ENCODE results near the gene AIG1. TPM values are rescaled to one million over a fixed set of nuclear protein-coding genes. Genes with fewer than 3 reads are reported as not detected.

The AIG1 gene
- total RNA-seq, 3 donors from 2014 or later (not counting 1 experiment from before 2014, with no cell fraction given), result 5.6 to 8.9 (median 6.2) TPM

GRCh38 chr6:143127941-143128680, 67.4 kb downstream of the AIG1 start:
- Mint-ChIP-seq H3K4me3 (no peak overlapping the region), H3K27ac (no peak overlapping the region), H3K36me3 (no peaks in the 10 kb centered on the region), H3K27me3 (ENCODE audit: low read depth in 2 of 2) (no peaks in the 10 kb centered on the region), H3K4me1 (peaks cover 0 to 7% of the 10 kb centered on the region in 2 donors), H3K9me3 (peaks cover 0 to 10% of the 10 kb centered on the region in 2 donors)
- H3K27me3 ChIP-seq (ENCODE audit: control insufficient read depth, insufficient read depth, low read length), result no peaks in the 10 kb centered on the region
- no peak overlapping the region for H3K4me3 ChIP-seq (ENCODE audit: low read length)
- 100% methylated on average over 1 of the region's 3 CpGs for WGBS (ENCODE audit: insufficient coverage)
- ATAC-seq (no peak), DNase-seq (no peak)
- intact Hi-C loops (cut with micrococcal nuclease), result no loop called here
- no peak overlapping the region for H3K27ac ChIP-seq (ENCODE audit: low read length)
- no peak for TF ChIP-seq CTCF (IDR thresholded peaks at IDR 0.05)
- no peaks in the 10 kb centered on the region for H3K36me3 ChIP-seq (ENCODE audit: control insufficient read depth, insufficient read depth, low read length)
- H3K9me3 ChIP-seq (ENCODE audit: control insufficient read depth, insufficient read depth, low read length), result peaks cover 6% of the 10 kb centered on the region
- H3K4me1 ChIP-seq (ENCODE audit: control insufficient read depth, insufficient read depth, low read length), result no peaks in the 10 kb centered on the region

DNA sequence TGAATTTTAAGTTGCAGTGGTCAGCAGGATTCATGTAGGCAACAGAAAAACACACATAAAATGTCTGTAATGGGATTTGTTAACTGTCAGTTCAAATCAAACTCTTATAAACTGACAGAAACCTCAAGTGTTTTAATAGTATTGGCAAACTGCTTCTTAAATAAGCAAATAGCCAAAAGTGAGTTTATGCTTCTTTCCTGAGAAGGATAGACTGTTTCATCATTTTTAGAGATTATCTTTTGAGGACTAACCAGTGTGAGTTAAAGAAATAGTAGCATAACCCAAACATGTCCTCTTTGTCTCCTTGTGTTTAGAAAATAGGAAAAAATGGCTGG, 68.0 kb downstream of the AIG1 start:
- Mint-ChIP-seq H3K27ac (no peak overlapping the region), H3K9me3 (peaks cover 0 to 10% of the 10 kb centered on the region in 2 donors), H3K27me3 (ENCODE audit: low read depth in 2 of 2) (no peaks in the 10 kb centered on the region), H3K36me3 (no peaks in the 10 kb centered on the region), H3K4me1 (peaks cover 0 to 7% of the 10 kb centered on the region in 2 donors), H3K4me3 (no peak overlapping the region)
- no peaks in the 10 kb centered on the region for H3K27me3 ChIP-seq (ENCODE audit: control insufficient read depth, insufficient read depth, low read length)
- intact Hi-C loops (cut with micrococcal nuclease), result no loop called here
- no peaks in the 10 kb centered on the region for H3K36me3 ChIP-seq (ENCODE audit: control insufficient read depth, insufficient read depth, low read length)
- ATAC-seq, result no peak
- no peak overlapping the region for H3K27ac ChIP-seq (ENCODE audit: low read length)
- no peak for DNase-seq
- H3K9me3 ChIP-seq (ENCODE audit: control insufficient read depth, insufficient read depth, low read length), result peaks cover 6% of the 10 kb centered on the region
- no peak overlapping the region for H3K4me3 ChIP-seq (ENCODE audit: low read length)
- no peak for TF ChIP-seq CTCF (IDR thresholded peaks at IDR 0.05)
- H3K4me1 ChIP-seq (ENCODE audit: control insufficient read depth, insufficient read depth, low read length), result no peaks in the 10 kb centered on the region

- no peak overlapping the region for H3K4me3 ChIP-seq (ENCODE audit: low read length)
- DNase-seq (no peak), ATAC-seq (no peak)
- H3K4me1 ChIP-seq (ENCODE audit: control insufficient read depth, insufficient read depth, low read length), result no peaks in the 10 kb centered on the region
- Mint-ChIP-seq H3K36me3 (no peaks in the 10 kb centered on the region), H3K4me3 (no peak overlapping the region), H3K27me3 (ENCODE audit: low read depth in 2 of 2) (no peaks in the 10 kb centered on the region), H3K4me1 (peaks cover 0 to 6% of the 10 kb centered on the region in 2 donors), H3K9me3 (peaks cover 0 to 10% of the 10 kb centered on the region in 2 donors), H3K27ac (no peak overlapping the region)
- no peak overlapping the region for H3K27ac ChIP-seq (ENCODE audit: low read length)
- WGBS (ENCODE audit: insufficient coverage), result no CpG with 5 or more reads among the region's 1 CpG
- H3K27me3 ChIP-seq (ENCODE audit: control insufficient read depth, insufficient read depth, low read length), result no peaks in the 10 kb centered on the region
- TF ChIP-seq CTCF (IDR thresholded peaks at IDR 0.05), result no peak
- no peaks in the 10 kb centered on the region for H3K36me3 ChIP-seq (ENCODE audit: control insufficient read depth, insufficient read depth, low read length)
- intact Hi-C loops (cut with micrococcal nuclease), result no loop called here
- H3K9me3 ChIP-seq (ENCODE audit: control insufficient read depth, insufficient read depth, low read length), result peaks cover 6% of the 10 kb centered on the region
Measured at GRCh38 chr6:143130928-143131327, 70.2 kb downstream of the AIG1 start.

GRCh38 chr6:143135325-143135724, 74.6 kb downstream of the AIG1 start:
- peaks cover 4 to 6% of the 10 kb centered on the region in 2 donors for H3K4me1 Mint-ChIP-seq
- H3K36me3 ChIP-seq (ENCODE audit: control insufficient read depth, insufficient read depth, low read length), result peaks cover 2% of the 10 kb centered on the region
- intact Hi-C loops (cut with micrococcal nuclease), result no loop called here
- H3K36me3 Mint-ChIP-seq, result no peaks in the 10 kb centered on the region
- H3K27me3 Mint-ChIP-seq (ENCODE audit: low read depth in 2 of 2), result no peaks in the 10 kb centered on the region
- H3K9me3 Mint-ChIP-seq, result peaks cover 0 to 10% of the 10 kb centered on the region in 2 donors
- H3K4me3 Mint-ChIP-seq, result no peak overlapping the region
- peaks cover 5% of the 10 kb centered on the region for H3K9me3 ChIP-seq (ENCODE audit: control insufficient read depth, insufficient read depth, low read length)
- no peaks in the 10 kb centered on the region for H3K27me3 ChIP-seq (ENCODE audit: control insufficient read depth, insufficient read depth, low read length)
- H3K27ac ChIP-seq (ENCODE audit: low read length), result no peak overlapping the region
- 94% methylated on average over 1 of the region's 2 CpGs for WGBS (ENCODE audit: insufficient coverage)
- TF ChIP-seq CTCF (IDR thresholded peaks at IDR 0.05), result no peak
- H3K4me3 ChIP-seq (ENCODE audit: low read length), result no peak overlapping the region
- no peak for DNase-seq
- no peaks in the 10 kb centered on the region for H3K4me1 ChIP-seq (ENCODE audit: control insufficient read depth, insufficient read depth, low read length)
- no peak for ATAC-seq
- no peak overlapping the region for H3K27ac Mint-ChIP-seq
